GM12801 (cell line): ENCODE results near the gene SPRY2.

Experiments used
- CTCF ChIP-seq: IDR thresholded peaks from one replicate; pipeline ENCODE4 v1.5.1; 2011; ENCODE audit warnings: control low read depth; ENCODE audit not compliant: insufficient read length; ENCODE audit errors: extremely low read depth

Gene SPRY2

GRCh38 chr13:80379245-80379644, 38.3 kb upstream of the SPRY2 start:
- TF ChIP-seq CTCF: no peak

- TF ChIP-seq CTCF: no peak
These were observed 35.6 kb upstream of the SPRY2 start for GRCh38 chr13:80376554-80376953.

- TF ChIP-seq CTCF: no peak
These were observed 34.0 kb upstream of the SPRY2 start for GRCh38 chr13:80374901-80375300.

GRCh38 chr13:80374444-80374843, 33.5 kb upstream of the SPRY2 start:
- no peak for TF ChIP-seq CTCF

GRCh38 chr13:80371840-80372509, 31.0 kb upstream of the SPRY2 start:
- TF ChIP-seq CTCF: no peak

- TF ChIP-seq CTCF: no peak
These were observed 26.5 kb upstream of the SPRY2 start for GRCh38 chr13:80367473-80367872.

GRCh38 chr13:80363890-80364503, 23.1 kb upstream of the SPRY2 start:
- no peak for TF ChIP-seq CTCF

- no peak for TF ChIP-seq CTCF
These were observed 21.6 kb upstream of the SPRY2 start for GRCh38 chr13:80362481-80362880.
